KMS-11 (cell line): ENCODE measurements around the gene CISD1.

Experiments used
- H2AFZ ChIP-seq: fragments of 200-600 bp; sonication (generic); 2 replicates; pipeline ENCODE4 v1.6.1; 2016; ENCODE audit warnings: antibody characterized with exemption, mixed run types, low read depth
- H3K27ac ChIP-seq: fragments of 200-600 bp; sonication (generic); 2 replicates; pipeline ENCODE4 v1.6.1; 2016; ENCODE audit warnings: mild to moderate bottlenecking, mixed run types
- H3K27me3 ChIP-seq: fragments of 200-600 bp; sonication (generic); 2 replicates; pipeline ENCODE4 v1.6.1; 2017; ENCODE audit warnings: mild to moderate bottlenecking, low read depth, mixed run types, moderate library complexity; ENCODE audit not compliant: insufficient read depth
- H3K36me3 ChIP-seq: fragments of 200-600 bp; sonication (generic); 2 replicates; pipeline ENCODE4 v1.6.1; 2017; ENCODE audit warnings: mild to moderate bottlenecking, mixed run types; ENCODE audit not compliant: insufficient read depth
- H3K4me1 ChIP-seq: fragments of 200-600 bp; sonication (generic); 2 replicates; pipeline ENCODE4 v1.6.1; 2016; ENCODE audit warnings: mild to moderate bottlenecking, low read depth, mixed run types; ENCODE audit not compliant: poor library complexity, severe bottlenecking
- H3K4me2 ChIP-seq: fragments of 200-600 bp; sonication (generic); 2 replicates; pipeline ENCODE4 v1.7.0; 2016; ENCODE audit warnings: mild to moderate bottlenecking, mixed run types
- H3K4me3 ChIP-seq: fragments of 200-600 bp; sonication (generic); IDR thresholded peaks from 2 replicates; pipeline ENCODE4 v1.6.1; 2017; ENCODE audit warnings: low read depth, low read length, mixed read lengths; ENCODE audit not compliant: insufficient read depth
- H3K79me2 ChIP-seq: fragments of 200-600 bp; sonication (generic); 2 replicates; pipeline ENCODE4 v1.6.1; 2016; ENCODE audit warnings: low read depth, mixed run types; ENCODE audit not compliant: insufficient read depth
- H3K9ac ChIP-seq: fragments of 200-600 bp; sonication (generic); 2 replicates; pipeline ENCODE4 v1.6.1; 2016; ENCODE audit warnings: mild to moderate bottlenecking, mixed run types
- H4K20me1 ChIP-seq: fragments of 200-600 bp; sonication (generic); 2 replicates; pipeline ENCODE4 v1.6.1; 2016; ENCODE audit warnings: mild to moderate bottlenecking, mixed run types; ENCODE audit not compliant: insufficient read depth
- CTCF ChIP-seq: fragments of 200-600 bp; sonication (generic); conservative IDR thresholded peaks from 2 replicates; pipeline ENCODE4 v1.6.1; 2017; ENCODE audit warnings: low read depth, mild to moderate bottlenecking, antibody characterized with exemption, low read length, moderate library complexity, mixed read lengths

The CISD1 gene

DNA sequence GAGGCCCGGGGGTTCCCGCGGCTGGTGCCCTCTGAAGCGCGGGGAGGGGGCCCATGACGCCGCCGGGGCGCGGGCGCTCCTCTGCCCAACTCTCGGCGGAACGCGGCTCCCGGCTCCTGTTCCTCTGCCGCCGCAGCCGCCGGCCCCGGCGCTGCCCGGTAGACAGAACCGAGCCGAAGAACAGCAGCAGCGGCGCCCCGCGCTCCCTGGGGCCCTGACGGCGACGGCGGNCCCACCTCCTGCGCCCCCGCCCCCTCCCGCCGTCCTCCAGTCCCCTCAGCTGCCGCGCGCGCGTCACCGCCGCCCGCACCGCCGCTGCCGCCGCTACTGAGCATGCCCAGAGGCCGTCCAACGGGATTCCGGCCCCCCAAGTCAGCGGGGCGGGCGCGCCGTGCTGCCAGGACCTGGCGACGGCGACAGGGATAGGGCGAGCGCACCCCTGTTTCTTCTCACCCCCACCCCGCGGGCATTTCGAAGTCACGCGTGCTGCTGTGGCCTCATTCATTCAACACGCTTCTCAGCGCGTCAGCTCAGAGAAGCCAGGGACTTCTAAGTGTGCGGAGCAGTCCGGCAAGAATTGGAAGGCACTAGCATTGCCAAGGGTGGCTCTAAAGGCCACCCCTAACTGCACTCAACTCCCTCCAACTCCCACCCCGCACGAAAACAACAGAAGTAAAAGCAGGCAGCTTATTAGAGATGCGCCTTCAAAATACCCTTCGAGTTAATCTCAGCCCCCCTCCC, 1.1 kb upstream of the CISD1 start, which contains the start of gene IPMK:
TSS of gene IPMK (minus strand) at position 182 of the 741 bp plus-strand sequence. CDS start 283 bp downstream, outside the sequence.
- Histone ChIP-seq H3K9ac (peak within 1 kb of the TSS; percentile 67), H3K79me2 (peaks cover 76% of the 10 kb centered on the region), H3K4me2 (peak within 1 kb of the TSS; percentile 87), H4K20me1 (no peaks in the 10 kb centered on the region), H2AFZ (peak within 1 kb of the TSS; percentile 80), H3K4me1 (peaks cover 28% of the 10 kb centered on the region), H3K27ac (peak within 1 kb of the TSS; percentile 69), H3K27me3 (no peaks in the 10 kb centered on the region), H3K4me3 (no peak within 1 kb of the TSS), H3K36me3 (no peaks in the 10 kb centered on the region)
- TF ChIP-seq CTCF: no peak

DNA sequence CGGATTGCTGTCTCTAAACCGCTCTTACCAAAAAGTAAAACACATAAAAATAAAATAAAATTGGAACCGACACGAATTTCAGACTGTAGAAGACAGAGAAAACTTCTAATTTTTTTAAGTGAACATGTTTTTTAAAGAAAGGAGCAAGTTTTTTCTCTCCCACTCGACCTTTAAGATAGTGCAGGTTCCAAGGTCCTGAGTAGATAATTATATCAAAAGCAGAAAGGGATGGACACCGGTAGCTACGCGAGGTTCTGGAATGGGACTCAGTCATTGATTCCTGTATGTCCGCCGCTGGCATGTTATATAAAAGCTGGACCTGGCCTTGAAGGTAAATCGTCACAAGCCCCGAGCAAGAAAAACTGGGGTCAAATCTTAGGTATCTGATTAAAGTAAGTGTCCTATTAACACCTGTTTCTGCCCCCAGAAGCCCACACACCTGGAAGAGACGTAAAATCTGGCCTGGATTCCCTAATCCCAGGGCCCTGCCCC, 462 bp upstream of the CISD1 start:
- Histone ChIP-seq H3K79me2 (peaks cover 76% of the 10 kb centered on the region), H2AFZ (peak overlapping the region; percentile 80), H3K27me3 (no peaks in the 10 kb centered on the region), H3K27ac (peak overlapping the region; percentile 69), H3K4me1 (peaks cover 28% of the 10 kb centered on the region), H3K36me3 (no peaks in the 10 kb centered on the region), H3K4me2 (peak overlapping the region; percentile 87), H3K9ac (peak overlapping the region; percentile 67), H3K4me3 (no peak overlapping the region), H4K20me1 (no peaks in the 10 kb centered on the region)
- no peak for TF ChIP-seq CTCF

DNA sequence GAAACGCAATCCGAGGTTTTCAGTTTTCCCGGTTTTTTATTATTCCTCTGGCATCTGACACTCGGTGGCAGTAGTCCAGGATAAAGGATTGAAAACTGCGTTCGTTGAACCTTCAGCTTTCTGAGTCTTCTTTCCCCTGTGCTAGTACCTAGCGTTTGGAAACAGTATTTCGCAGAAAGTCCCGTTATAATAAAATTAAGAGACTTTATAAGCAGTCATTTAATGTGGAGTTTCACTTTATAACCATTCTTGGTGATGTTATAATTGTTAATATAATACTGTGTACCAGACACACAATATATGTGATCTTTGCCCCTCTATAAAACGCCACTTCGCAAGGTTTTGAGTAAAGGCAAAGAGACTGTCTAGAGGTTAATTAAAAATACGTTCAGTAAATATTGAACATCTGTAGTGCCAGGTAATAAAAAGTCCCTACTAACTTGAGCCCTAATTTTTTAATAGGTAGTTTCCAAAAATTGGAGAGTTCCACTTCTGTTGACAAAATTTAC, 874 bp downstream of the CISD1 start:
- H4K20me1 ChIP-seq: no peaks in the 10 kb centered on the region
- peak overlapping the region; percentile 85 for H3K9ac ChIP-seq
- peak overlapping the region; percentile 67; the same call in 1 of the 2 replicates for H2AFZ ChIP-seq
- H3K27me3 ChIP-seq: no peaks in the 10 kb centered on the region
- no peak for TF ChIP-seq CTCF
- H3K79me2 ChIP-seq: peaks cover 76% of the 10 kb centered on the region
- H3K36me3 ChIP-seq: no peaks in the 10 kb centered on the region
- peak overlapping the region; percentile 92 for H3K27ac ChIP-seq
- H3K4me2 ChIP-seq: peak overlapping the region; percentile 82
- H3K4me1 ChIP-seq: peaks cover 32% of the 10 kb centered on the region
- no peak overlapping the region for H3K4me3 ChIP-seq

- Histone ChIP-seq H4K20me1 (peaks cover 6% of the 10 kb centered on the region; the same call in 1 of the 2 replicates), H3K27me3 (no peaks in the 10 kb centered on the region), H3K27ac (no peak overlapping the region), H2AFZ (no peak overlapping the region), H3K9ac (no peak overlapping the region), H3K4me3 (no peak overlapping the region), H3K4me2 (no peak overlapping the region), H3K4me1 (peaks cover 61% of the 10 kb centered on the region), H3K79me2 (peaks cover 71% of the 10 kb centered on the region), H3K36me3 (no peaks in the 10 kb centered on the region; the same call in 1 of the 2 replicates)
- TF ChIP-seq CTCF: no peak
Observed at GRCh38 chr10:58275261-58275660, 6.3 kb downstream of the CISD1 start.
